GM13977 (cell line): ENCODE measurements around the gene CBX4.

ENCODE experiments used
- DNase-seq: peaks from one replicate; pipeline ENCODE4 v3.0.0; 2012; ENCODE audit warnings: low spot score
- in situ Hi-C: fragments of 300-500 bp; cut with MboI; formaldehyde crosslinking; loops from one replicate; pipeline ENCODE4 v1.12.0; 2022; ENCODE audit warnings: low sequenced_read_pairs, low pct_unique_long_range_greater_than_20kb, mixed read lengths, inconsistent platforms; ENCODE audit not compliant: unreplicated experiment
- TF ChIP-seq, protein P1 (sequence below): IDR thresholded peaks from 2 replicates; pipeline ENCODE4 v1.5.1; 2012; ENCODE audit warnings: mild to moderate bottlenecking, control low read depth; ENCODE audit not compliant: insufficient read depth; ENCODE audit errors: extremely low read depth, missing control alignments

CBX4 gene

DNA sequence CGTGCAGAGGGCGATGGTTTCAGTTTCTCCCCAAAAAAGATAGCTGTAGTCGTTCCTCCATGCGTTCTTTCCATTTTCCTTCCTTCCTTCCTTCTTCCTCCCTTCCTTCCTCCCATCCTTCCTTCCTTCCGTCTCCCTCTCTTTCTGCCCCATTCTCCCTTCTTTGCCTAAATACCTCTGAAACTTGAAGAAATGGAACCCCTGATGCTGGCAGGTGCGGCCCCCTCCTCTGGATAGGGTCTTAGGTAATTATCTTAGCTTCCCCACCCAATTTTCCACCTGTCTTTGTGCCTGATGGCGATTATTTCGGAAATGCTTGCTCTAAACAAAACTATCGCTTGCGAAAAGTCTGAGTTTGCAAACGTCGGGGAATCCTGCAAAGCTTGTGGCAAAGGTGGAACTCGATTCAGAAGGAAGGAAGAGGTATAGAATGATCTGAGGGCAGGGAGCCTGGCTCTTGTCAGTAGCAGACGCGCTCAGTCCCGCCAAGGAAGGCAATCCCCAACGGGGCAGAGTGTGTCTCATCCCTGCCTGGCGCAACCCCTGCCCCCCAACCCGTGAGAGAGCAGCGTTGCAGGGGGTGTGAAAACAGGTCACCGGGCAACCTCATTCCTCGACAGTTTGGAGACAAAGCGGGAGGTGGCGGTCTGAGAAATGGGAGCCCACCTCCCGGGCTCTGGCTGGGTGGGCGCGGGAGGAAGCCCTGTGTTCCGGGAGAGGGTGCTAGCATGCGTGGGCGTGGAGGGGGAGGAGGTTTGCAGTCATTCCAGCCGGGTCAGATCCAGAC, 39.5 kb downstream of the CBX4 start:
- TF ChIP-seq, protein P1, sequence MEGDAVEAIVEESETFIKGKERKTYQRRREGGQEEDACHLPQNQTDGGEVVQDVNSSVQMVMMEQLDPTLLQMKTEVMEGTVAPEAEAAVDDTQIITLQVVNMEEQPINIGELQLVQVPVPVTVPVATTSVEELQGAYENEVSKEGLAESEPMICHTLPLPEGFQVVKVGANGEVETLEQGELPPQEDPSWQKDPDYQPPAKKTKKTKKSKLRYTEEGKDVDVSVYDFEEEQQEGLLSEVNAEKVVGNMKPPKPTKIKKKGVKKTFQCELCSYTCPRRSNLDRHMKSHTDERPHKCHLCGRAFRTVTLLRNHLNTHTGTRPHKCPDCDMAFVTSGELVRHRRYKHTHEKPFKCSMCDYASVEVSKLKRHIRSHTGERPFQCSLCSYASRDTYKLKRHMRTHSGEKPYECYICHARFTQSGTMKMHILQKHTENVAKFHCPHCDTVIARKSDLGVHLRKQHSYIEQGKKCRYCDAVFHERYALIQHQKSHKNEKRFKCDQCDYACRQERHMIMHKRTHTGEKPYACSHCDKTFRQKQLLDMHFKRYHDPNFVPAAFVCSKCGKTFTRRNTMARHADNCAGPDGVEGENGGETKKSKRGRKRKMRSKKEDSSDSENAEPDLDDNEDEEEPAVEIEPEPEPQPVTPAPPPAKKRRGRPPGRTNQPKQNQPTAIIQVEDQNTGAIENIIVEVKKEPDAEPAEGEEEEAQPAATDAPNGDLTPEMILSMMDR: no peak
- DNase-seq: no peak
- in situ Hi-C loops: loop anchor here (10.0 to 25.0 kb wide), 2 partner anchors 45 to 163 kb away; no protein-coding TSS in a partner anchor

DNA sequence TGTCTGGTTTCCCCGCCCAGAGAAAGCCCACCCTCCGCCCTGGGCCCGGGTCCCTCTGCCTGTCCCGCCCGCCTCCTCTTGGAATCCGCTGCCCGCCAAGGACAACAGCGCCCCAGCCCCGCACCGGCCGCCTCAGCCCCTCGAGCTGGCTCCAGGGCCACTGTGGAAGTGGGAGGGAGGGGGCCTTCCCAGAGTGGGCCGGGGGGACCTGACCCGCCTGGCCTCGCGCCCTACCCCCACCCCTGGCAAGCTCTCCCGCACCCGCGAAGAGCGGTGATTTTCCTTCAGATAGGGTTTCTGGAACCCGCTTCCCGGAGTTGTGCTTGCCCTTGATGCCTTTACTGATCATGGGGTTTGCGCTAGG, 40.1 kb downstream of the CBX4 start:
- in situ Hi-C loops: loop anchor here (10.0 to 25.0 kb wide), 2 partner anchors 46 to 163 kb away; no protein-coding TSS in a partner anchor
- no peak for DNase-seq

DNA sequence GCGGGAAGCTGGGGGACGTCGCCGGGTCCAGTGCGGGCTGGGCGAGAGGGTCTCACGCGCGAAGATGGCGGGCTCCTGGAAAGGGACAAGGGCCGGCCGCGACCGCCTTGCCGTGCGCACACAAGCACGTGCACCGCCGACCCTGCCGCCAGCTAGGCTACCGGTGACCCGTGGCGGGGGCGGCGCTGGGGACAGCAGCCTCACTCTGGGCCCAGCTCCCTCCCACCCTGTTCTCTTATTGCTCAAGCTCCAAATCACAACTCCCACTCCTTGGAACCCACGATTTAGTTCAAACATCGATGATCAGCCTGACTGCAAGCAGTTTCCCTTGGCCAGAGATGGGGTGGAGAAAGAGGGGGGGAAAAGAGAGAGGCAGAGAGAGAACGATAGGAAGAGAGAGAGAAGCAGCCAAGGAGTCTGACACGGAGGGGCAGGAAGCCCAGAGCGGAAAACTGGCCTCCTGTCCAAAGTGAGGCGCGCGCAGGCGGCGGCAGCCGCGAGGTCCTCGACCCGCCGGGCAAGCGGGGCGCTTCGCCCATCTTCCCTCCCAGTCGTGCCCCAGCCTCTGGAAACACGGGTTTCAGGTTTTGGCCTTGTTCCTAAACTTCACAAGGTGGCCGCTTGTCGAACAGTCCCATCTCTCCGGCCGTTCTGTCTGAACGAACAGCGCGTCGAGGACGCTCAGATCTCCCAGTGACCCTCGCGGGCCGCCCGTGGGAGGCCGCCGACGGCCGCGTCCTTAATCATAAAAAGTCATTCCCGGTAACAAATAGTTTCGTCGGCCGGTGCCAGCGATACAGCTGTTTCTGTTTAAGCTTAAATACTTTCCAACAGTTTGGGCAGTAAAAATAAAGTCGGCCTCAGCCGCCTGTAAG, 40.7 kb downstream of the CBX4 start:
- in situ Hi-C loops: loop anchor here (10.0 to 25.0 kb wide), 2 partner anchors 46 to 164 kb away; no protein-coding TSS in a partner anchor
- TF ChIP-seq, protein P1: no peak
- DNase-seq: no peak

More for the DNA sequence above, 40.1 kb downstream of the CBX4 start:
- TF ChIP-seq, protein P1: no peak

DNA sequence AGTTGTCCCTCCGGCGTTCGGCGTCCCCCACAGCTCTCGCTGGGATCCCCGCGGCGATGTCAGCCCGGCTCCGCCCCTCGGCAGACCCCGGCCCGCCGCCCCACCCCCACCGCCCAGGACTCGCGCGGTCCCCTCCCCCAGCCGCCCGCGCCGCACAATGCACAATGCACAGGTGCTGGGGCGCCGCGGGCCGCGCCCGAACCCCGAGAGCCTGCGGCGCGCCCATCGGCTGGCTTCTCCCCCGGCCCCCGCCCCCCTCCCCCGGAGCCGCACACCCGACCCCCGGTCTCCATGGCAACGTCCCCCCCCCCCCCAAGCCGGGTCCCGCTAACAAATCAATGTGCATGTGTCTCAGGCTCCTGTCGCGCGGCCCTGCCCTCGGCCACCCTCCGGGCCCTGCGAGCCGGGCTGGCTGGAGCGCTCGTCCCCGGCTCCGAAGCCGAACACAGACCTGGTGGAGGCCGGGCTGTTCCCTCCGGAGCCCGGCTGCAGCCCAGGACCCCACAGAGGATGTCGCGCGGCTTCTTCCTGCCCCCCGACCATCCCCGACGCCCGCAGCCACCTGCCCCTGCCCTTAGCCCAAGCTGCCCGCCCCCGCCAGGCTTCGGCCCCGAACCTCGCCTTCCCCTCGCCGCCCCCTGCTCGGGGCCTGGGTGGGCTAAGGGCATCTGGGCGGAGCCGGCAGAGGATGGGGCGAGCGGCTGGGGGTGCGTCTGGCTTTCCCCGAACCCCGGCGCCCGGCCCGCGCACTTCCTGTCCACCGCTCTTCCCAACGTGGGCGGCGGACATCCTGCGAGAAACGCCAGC, 41.5 kb downstream of the CBX4 start:
- in situ Hi-C loops: loop anchor here (10.0 to 25.0 kb wide), 2 partner anchors 47 to 165 kb away; no protein-coding TSS in a partner anchor
- DNase-seq: peak; percentile 74
- TF ChIP-seq, protein P1: no peak

DNA sequence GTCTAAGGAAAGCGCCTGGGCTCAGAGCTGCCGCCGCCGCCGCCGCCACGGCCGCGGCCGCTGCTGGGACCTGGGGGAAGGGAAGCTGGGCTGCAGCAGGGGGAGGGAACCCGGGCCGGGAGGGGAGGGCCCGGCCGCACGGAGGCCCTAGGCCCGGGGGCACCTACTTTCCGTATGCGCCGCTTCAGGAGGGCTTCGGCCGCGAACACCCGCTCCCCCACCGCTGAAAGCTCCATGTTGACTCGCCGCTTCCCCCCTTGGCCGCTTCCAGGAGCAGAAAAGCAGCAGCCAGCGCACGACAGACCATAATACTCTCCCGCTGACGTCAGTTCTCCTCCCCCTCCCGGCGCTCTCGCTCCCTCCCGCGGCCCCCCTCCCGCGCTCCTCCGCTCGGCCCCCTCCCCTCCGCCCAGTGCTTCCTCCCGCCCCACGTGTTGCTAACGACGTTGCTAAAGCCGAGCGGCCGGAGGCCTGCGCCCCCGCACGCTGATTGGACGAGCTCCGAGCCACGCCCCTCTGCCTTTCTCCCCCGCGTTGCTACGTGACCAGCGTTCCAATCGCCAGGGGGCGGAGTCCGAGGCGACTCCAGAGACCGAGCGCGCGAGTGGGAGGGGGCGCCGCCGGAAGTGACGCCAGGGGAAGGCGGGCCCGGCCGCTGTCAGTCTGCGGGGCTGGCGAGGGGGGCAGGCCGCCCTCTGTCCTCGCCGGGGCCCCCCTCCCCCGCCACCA, 42.3 kb downstream of the CBX4 start, which contains the start of gene CBX8:
Gene CBX8 (minus strand): TSS at position 315 of the 729 bp plus-strand sequence. CDS start 79 bp downstream, at position 236.
- peak; percentile 100 for DNase-seq
- TF ChIP-seq, protein P1: peak; percentile 4
- in situ Hi-C loops: loop anchor here (10.0 to 25.0 kb wide), 2 partner anchors 48 to 165 kb away; no protein-coding TSS in a partner anchor
